ENCODE results near the gene KLF11.
A peak's percentile ranks its signal among the peaks of the same experiment; 100 is the strongest.
"Not testable (repeated sequence)": the region's sequence is repeated elsewhere in the genome, so short reads cannot be mapped to it uniquely, and the experiment has no call there.

KLF11 gene

DNA sequence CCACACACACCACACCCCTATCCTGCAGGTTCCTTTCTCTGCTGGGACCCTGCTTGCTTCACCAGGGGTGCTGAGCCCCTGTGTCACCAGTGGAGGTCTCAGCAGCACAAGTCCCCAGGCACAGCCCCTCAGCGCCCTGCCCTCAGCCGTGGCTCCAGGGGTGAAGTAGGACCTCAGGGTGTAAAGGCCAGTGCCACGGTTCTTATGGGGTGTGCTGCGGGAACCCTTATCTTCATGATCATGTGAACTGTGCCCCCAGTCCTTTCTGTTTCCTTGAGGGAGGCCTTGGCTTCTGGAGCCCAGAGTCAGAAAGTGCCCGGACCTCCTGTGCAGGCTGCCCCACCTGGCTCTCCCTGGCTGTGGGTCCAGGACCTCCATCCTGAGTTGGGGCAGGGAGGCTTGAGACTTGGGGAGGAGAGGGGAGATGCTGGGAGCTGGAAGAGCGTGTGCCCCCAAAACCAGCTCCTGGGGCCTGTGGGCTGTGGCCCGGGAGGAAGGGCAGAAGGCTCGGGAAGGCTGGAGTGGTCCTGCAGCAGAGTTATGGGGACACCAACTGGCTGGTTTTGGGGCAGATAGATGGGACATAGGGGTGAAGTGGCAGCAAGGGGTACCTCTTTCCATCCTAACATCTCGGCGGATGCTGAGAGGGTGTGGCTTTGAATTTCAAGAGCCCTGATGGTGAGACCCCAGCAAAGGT, 20.2 kb upstream of the KLF11 start:
- no peak for DNase-seq (ENCODE audit: low read depth)

- DNase-seq (ENCODE audit: low read depth), result no peak
Measured at GRCh38 chr2:10026940-10027569, 16.3 kb upstream of the KLF11 start.

- no peak for DNase-seq (ENCODE audit: low read depth)
Measured at GRCh38 chr2:10027660-10028330, 15.6 kb upstream of the KLF11 start.

DNA sequence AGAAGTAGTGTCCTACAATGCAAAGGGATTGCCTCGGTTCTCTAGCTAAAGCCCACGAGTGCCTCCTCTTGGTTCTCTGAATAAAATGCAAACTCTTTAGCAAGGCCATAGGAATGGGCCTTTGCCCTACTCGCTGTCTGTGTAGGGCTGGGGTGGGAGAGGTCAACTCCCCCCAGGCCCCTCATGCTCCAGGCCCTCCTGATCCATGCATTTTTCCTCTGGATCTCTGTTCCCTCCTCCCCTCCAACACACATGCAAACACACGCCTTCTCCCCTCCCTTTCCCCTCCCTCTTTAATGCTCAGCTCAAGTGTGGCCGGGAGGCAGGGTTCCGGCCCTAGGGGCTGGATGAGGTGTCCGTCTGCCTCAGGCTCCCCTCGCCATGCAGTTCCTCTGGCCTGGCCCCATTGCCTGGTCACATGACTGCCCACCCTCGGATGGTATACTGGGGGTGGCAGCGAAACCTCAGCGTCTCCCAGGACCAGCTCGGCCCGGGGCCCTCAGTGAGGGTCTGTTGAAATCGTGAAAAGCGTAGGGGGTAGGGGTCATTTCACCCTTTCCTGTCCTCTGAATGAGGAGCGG, 14.9 kb upstream of the KLF11 start:
- DNase-seq (ENCODE audit: low read depth), result no peak

- no peak for DNase-seq (ENCODE audit: low read depth)
Measured at GRCh38 chr2:10028988-10029874, 14.1 kb upstream of the KLF11 start.

GRCh38 chr2:10029875-10030223, 13.5 kb upstream of the KLF11 start:
- no peak for DNase-seq (ENCODE audit: low read depth)

- no peak for DNase-seq (ENCODE audit: low read depth)
Measured at GRCh38 chr2:10030311-10030736, 13.0 kb upstream of the KLF11 start.

DNA sequence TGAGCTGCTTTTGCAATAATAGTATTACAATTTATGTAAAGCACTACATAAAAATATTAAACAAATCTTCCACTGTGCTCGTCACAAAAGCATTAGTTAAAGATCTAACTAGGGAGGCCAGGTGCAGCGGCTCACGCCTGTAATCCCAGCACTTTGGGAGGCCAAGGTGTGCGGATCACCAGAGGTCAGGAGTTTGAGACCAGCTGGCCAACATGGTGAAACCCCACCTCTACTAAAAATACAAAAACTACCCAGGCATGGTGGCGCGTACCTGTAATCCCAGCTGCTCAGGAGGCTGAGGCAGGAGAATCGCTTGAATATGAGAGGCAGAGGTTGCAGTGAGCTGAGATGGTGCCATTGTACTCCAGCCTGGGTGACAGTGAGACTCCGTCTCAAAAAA, 12.6 kb upstream of the KLF11 start:
- not testable (repeated sequence) for DNase-seq (ENCODE audit: low read depth)

GRCh38 chr2:10031886-10032745, 11.2 kb upstream of the KLF11 start:
- DNase-seq (ENCODE audit: low read depth), result no peak

- DNase-seq (ENCODE audit: low read depth), result no peak
Measured at GRCh38 chr2:10032746-10033105, 10.6 kb upstream of the KLF11 start.

DNA sequence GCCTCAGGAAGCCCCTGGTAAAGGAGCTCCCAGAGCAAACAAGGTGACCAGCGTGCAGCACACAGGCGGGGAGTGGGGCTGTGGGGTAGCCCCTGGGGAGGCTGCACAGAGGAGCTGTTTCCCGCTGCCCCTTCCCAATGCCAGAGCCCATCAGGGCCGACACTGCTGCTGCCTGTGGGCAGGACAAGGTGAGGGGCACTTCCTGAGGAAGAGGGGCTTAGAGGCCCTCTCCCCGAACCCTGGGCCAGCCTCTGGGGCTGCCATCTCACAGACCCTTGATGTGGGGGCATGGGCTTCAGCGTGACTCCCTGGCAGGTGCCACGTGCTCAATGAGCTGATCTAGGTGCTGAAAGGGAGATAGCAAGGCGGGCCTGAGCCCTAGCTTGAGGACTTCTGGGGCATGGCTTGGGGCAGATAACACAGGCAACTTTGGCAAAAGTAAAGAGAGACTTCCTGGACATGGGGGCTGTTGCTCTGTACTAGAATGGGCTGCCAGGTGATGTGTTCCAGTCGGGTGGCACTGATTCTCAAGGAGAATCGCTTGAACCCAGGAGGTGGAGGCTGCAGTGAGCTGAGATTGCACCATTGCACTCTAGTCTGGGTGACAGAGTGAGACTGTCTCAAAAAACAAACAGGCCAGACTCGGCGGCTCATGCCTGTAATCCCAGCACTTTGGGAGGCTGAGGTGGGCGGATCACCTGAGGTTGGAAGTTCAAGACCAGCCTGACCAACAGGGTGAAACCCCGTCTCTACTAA, 9.9 kb upstream of the KLF11 start:
- no peak for DNase-seq (ENCODE audit: low read depth)

GRCh38 chr2:10034333-10035052, 8.9 kb upstream of the KLF11 start:
- DNase-seq (ENCODE audit: low read depth), result no peak

DNA sequence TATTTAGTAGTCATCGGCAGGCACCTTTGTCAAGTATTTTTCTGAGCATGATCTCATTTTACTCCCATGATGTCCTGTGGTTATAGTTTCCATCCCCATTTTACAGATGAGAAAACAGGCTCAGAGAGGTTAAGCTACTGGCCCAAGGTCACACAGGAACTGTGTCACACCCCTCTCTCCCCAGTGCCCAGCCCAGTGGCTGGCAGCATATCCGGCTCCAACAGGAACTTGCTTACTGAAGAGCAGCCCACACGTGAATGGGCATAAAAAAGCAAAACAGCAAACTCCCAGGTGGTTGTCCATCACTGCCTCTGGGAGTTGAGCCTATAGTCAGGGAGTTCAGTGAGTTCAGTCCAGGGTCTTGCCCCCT, 8.3 kb upstream of the KLF11 start:
- no peak for DNase-seq (ENCODE audit: low read depth)

GRCh38 chr2:10035633-10036032, 7.7 kb upstream of the KLF11 start:
- DNase-seq (ENCODE audit: low read depth), result no peak

GRCh38 chr2:10036095-10036884, 7.1 kb upstream of the KLF11 start:
- DNase-seq (ENCODE audit: low read depth), result peak; percentile 31

DNA sequence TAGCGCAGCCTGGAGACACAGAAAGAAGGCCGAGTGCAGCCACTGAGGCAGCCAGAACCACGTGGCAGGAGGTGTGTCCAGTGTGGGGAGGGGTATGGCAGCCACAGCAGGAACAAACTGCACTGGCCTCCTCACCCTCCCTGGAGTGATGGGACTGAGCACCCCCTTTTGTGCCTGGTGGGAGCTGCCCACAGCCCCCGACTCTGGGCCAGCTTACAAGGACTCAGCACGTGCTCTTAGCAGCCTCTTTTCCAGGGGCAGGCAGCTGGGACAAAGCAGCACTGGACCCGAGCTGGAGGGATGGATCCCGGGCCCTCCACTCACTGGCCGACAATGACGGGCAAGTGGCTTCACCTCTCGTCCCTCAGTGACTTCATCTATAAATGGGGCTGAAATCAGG, 5.2 kb upstream of the KLF11 start:
- DNase-seq (ENCODE audit: low read depth), result no peak

GRCh38 chr2:10038716-10039115, 4.6 kb upstream of the KLF11 start:
- DNase-seq (ENCODE audit: low read depth), result no peak

GRCh38 chr2:10039658-10040410, 3.5 kb upstream of the KLF11 start:
- DNase-seq (ENCODE audit: low read depth), result no peak
